Activated T-cell treated with anti-CD3 and anti-CD28 coated beads for 24 hours (primary cell): ENCODE results near the gene DIP2C.
"Not testable (repeated sequence)": the region's sequence is repeated elsewhere in the genome, so short reads cannot be mapped to it uniquely, and the experiment has no call there.

Experiments used
- DNase-seq: peaks from one replicate; pipeline ENCODE4 v3.0.0-alpha.2; 2020; ENCODE audit warnings: low read depth

DIP2C gene

GRCh38 chr10:639001-639750 is 50.3 kb downstream of the DIP2C start:
- DNase-seq: no peak

GRCh38 chr10:637771-638195 is 51.7 kb downstream of the DIP2C start:
- no peak for DNase-seq

GRCh38 chr10:637221-637620 is 52.2 kb downstream of the DIP2C start:
- DNase-seq: no peak

GRCh38 chr10:636769-637168 is 52.7 kb downstream of the DIP2C start:
- DNase-seq: no peak

GRCh38 chr10:636016-636730 is 53.3 kb downstream of the DIP2C start:
- no peak for DNase-seq

- no peak for DNase-seq
These were observed 54.2 kb downstream of the DIP2C start for GRCh38 chr10:635088-635861.

GRCh38 chr10:634256-634655 is 55.2 kb downstream of the DIP2C start:
- DNase-seq: no peak

GRCh38 chr10:633279-634245 is 55.9 kb downstream of the DIP2C start:
- DNase-seq: no peak

GRCh38 chr10:632807-633177 is 56.7 kb downstream of the DIP2C start:
- DNase-seq: not testable (repeated sequence)

GRCh38 chr10:632155-632806 is 57.2 kb downstream of the DIP2C start:
- DNase-seq: not testable (repeated sequence)

GRCh38 chr10:631266-631665 is 58.2 kb downstream of the DIP2C start:
- no peak for DNase-seq

GRCh38 chr10:630581-631073 is 58.8 kb downstream of the DIP2C start:
- DNase-seq: no peak

GRCh38 chr10:629186-629998 is 60.1 kb downstream of the DIP2C start:
- DNase-seq: no peak

- DNase-seq: no peak
These were observed 61.0 kb downstream of the DIP2C start for GRCh38 chr10:628386-629045.

GRCh38 chr10:627032-627992 is 62.2 kb downstream of the DIP2C start:
- DNase-seq: no peak

GRCh38 chr10:625751-626711 is 63.4 kb downstream of the DIP2C start:
- DNase-seq: no peak

- no peak for DNase-seq
These were observed 64.2 kb downstream of the DIP2C start for GRCh38 chr10:625333-625696.
